ENCODE data around the gene LRRC18.

GRCh38 chr10:48883701-48884100, 55.9 kb downstream of the LRRC18 start:
- TF ChIP-seq ZNF660 (tag by site-specific recombination; IDR thresholded peaks at IDR 0.05), result no peak
- no peak for TF ChIP-seq INSM2 (tag by site-specific recombination; IDR thresholded peaks at IDR 0.05)
- no peak for TF ChIP-seq ZNF184 (tag by site-specific recombination; IDR thresholded peaks at IDR 0.05)

All from HEK293 (cell line).